Lung (tissue), 12 donors: ENCODE data around the gene ZBTB8OS. TPM values are rescaled to one million over a fixed set of nuclear protein-coding genes. Genes with fewer than 3 reads are reported as not detected.

Experiments
- ATAC-seq: fragments of 200-7000 bp; cut with Tn5 transposase; one replicate; pipeline ENCODE4 v1.9.1; 2020; ENCODE audit warnings: moderate number of reproducible peaks; ENCODE audit not compliant: insufficient read depth, low FRiP score
- DNase-seq, 3 donors: peaks; one replicate each; pipeline ENCODE4 v3.0.0-alpha.2; 2013 to 2017
- H3K27ac ChIP-seq, 2 donors: one replicate each; pipeline ENCODE4 v1.5.1; 2013; ENCODE audit warnings: mild to moderate bottlenecking in 2 of 2, moderate library complexity in 2 of 2, control low read depth in 1 of 2, inconsistent platforms in 1 of 2, low read depth in 1 of 2, low read length in 1 of 2
- H3K27me3 ChIP-seq, 3 donors: one replicate each; pipeline ENCODE4 v1.5.1; 2013; ENCODE audit warnings: low read length in 2 of 3; ENCODE audit not compliant: control insufficient read depth in 3 of 3, insufficient read depth in 3 of 3
- H3K36me3 ChIP-seq, 4 donors: one replicate each; pipeline ENCODE4 v1.5.1; 2013; ENCODE audit warnings: low read length in 4 of 4, mild to moderate bottlenecking in 1 of 4, moderate library complexity in 1 of 4; ENCODE audit not compliant: control insufficient read depth in 4 of 4, insufficient read depth in 4 of 4
- H3K4me1 ChIP-seq, 5 donors: one replicate each; pipeline ENCODE4 v1.5.1; 2013; ENCODE audit warnings: low read length in 5 of 5, mild to moderate bottlenecking in 2 of 5, moderate library complexity in 1 of 5; ENCODE audit not compliant: control insufficient read depth in 5 of 5, insufficient read depth in 5 of 5
- H3K4me3 ChIP-seq: one replicate; pipeline ENCODE4 v1.5.1; 2013; ENCODE audit warnings: mild to moderate bottlenecking, control low read depth, moderate library complexity
- H3K9ac ChIP-seq, 2 donors: one replicate each; pipeline ENCODE4 v1.5.1; 2013; ENCODE audit warnings: low read length in 2 of 2, control low read depth in 1 of 2; ENCODE audit not compliant: insufficient read depth in 1 of 2
- H3K9me3 ChIP-seq, 4 donors: one replicate each; pipeline ENCODE4 v1.5.1; 2013; ENCODE audit warnings: low read length in 3 of 4, mild to moderate bottlenecking in 1 of 4, moderate library complexity in 1 of 4; ENCODE audit not compliant: control insufficient read depth in 4 of 4, insufficient read depth in 3 of 4
- CTCF ChIP-seq: IDR thresholded peaks from 2 replicates; pipeline ENCODE4 v1.5.1; 2012; ENCODE audit warnings: mild to moderate bottlenecking; ENCODE audit errors: control extremely low read depth, extremely low read depth
- WGBS, 2 donors: extraction: QIAGEN DNeasy Blood & Tissue Kit; methylation state at CpG; one replicate each; pipeline ENCODE4 v1.1.7; 2013; 5-methylcytosine and 5-hydroxymethylcytosine counted together
- polyA plus RNA-seq, 2 donors: library from polyadenylated mRNA; stranded (reverse); fragments of 200-250 nt; gene quantifications; one replicate each; pipeline ENCODE4 v1.2.1, GENCODE V29; 2013
- total RNA-seq, 2 donors: library from RNA; depleted of rRNA in 1 of 2; stranded (reverse); fragments of >200 nt in 1 of 2; gene quantifications; one replicate each; pipeline ENCODE4 v1.2.1, GENCODE V29; 2014 to 2021
- donor health status: control.
- donor health status: control.
- donor health status: Bipolar disorder and iron deficiency.
- donor health status: healthy.
- donor health status: DM: yes; HTN: yes; CAD: no.

The ZBTB8OS gene
- total and polyA plus RNA-seq, 4 donors: 26.7 to 86.1 (median 46.3) TPM

DNA sequence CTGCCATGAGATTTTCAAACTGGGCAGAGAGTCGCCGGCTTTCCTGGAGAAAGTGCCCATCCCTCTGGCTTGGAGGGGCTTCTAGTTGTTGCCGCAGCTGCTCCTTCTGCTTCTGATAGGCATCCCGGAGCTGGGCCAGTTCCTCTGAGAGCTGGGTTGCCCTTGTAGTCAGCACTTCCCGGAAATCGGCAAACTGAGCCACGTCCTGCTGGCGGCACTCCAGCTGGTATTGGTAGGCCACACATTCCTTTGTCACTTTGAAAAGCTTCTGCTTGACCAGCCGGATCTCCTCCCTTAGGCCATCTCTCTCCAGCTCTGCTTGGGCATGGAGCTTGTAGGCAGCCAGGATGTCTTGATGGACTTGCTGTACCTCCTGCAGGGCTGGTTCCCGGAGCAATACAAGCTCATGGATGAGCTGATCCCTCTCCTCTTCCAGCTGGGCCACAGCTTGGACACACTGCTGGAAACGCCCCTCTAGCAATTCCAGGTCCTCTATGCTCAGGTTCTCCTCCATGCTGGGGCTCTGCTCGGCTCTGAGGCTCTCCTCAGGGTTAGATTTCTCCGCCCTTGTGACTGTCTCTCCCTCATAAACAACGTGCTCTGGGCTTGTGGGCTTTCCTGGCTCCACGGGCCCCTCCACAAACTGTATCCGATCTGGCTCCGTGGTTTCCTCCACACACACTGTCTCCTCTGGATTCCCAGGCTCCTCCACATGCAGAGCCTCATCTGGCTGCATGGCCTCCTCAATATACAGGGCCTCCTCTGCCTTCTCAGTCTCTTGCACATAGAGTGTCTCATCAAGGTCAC, 45.0 kb upstream of the ZBTB8OS start:
- TF ChIP-seq CTCF: no peak
- H3K4me3 ChIP-seq: no peak overlapping the region
- DNase-seq: peak; percentile 37 to 47 (median 40)
- no peak for ATAC-seq
- H3K9me3 ChIP-seq: no peaks in the 10 kb centered on the region
- H3K27ac ChIP-seq: peak overlapping the region in 1 of 2 donors; percentile 28
- 51 to 63% methylated on average over 17 of the region's 17 CpGs for WGBS, 2 donors
- H3K9ac ChIP-seq: no peak overlapping the region
- H3K36me3 ChIP-seq: peaks cover 0 to 7% (median 3%) of the 10 kb centered on the region in 4 donors
- H3K4me1 ChIP-seq: peaks cover 0 to 14% (median 0%) of the 10 kb centered on the region in 5 donors
- no peaks in the 10 kb centered on the region for H3K27me3 ChIP-seq

- no peaks in the 10 kb centered on the region for H3K27me3 ChIP-seq
- TF ChIP-seq CTCF: no peak
- H3K27ac ChIP-seq: no peak overlapping the region
- 82 to 91% methylated on average over 6 of the region's 6 CpGs for WGBS, 2 donors
- H3K4me3 ChIP-seq: no peak overlapping the region
- peaks cover 0 to 7% (median 3%) of the 10 kb centered on the region in 4 donors for H3K36me3 ChIP-seq
- H3K9me3 ChIP-seq: no peaks in the 10 kb centered on the region
- DNase-seq: peak in 1 of 3 donors; percentile 18
- no peak for ATAC-seq
- H3K9ac ChIP-seq: peak overlapping the region in 1 of 2 donors; percentile 23
- peaks cover 0 to 12% (median 0%) of the 10 kb centered on the region in 5 donors for H3K4me1 ChIP-seq
These were observed 43.3 kb upstream of the ZBTB8OS start for GRCh38 chr1:32693455-32694174.

DNA sequence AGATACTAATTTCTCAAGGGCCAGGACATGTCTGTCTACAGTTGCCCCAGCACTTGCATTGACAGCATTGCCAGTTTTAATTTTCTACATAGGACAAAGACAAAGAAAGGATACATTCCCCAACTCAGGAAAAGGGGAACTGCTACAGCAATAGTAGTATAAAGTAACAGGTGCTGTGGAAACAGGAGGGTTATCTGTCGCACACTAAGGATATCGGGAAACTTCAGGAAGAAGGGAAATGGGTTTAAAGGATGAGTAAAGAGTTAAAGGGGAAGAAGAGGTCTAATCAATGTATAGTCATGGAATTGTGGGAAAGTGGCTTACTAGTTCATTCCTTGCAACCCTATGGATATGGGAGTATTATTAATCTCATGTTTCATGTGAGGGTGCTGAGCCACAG, 36.0 kb upstream of the ZBTB8OS start:
- Histone ChIP-seq H3K27me3 (no peaks in the 10 kb centered on the region), H3K4me3 (no peak overlapping the region), H3K4me1 (peaks cover 0 to 22% (median 4%) of the 10 kb centered on the region in 5 donors), H3K27ac (no peak overlapping the region), H3K36me3 (peaks cover 7 to 29% (median 10%) of the 10 kb centered on the region in 4 donors), H3K9ac (no peak overlapping the region), H3K9me3 (no peaks in the 10 kb centered on the region)
- DNase-seq (no peak), ATAC-seq (no peak)
- no peak for TF ChIP-seq CTCF
- WGBS, 2 donors: 96 to 98% methylated on average over 2 of the region's 2 CpGs
